Transverse colon (tissue), 4 donors: Measurements from ENCODE around the gene SPRR5.

Source experiments
- CTCF ChIP-seq, 5 experiments: fragments of 200-600 bp in 3 of 5; fragments of 450-650 bp in 2 of 5; sonication (generic) in 3 of 5; IDR thresholded peaks; 1 replicate in 2 of 5; 2 replicates in 3 of 5; pipeline ENCODE4 v1.5.1; 2016 to 2017; ENCODE audit warnings: antibody characterized with exemption in 5 of 5, inconsistent platforms in 3 of 5, mild to moderate bottlenecking in 2 of 5, moderate library complexity in 1 of 5
- EP300 ChIP-seq: sonication (generic); formaldehyde crosslinking; IDR thresholded peaks from one replicate; pipeline ENCODE4 v1.6.1; 2017; ENCODE audit warnings: antibody characterized with exemption, low read depth
- POLR2A ChIP-seq: fragments of 450-650 bp; IDR thresholded peaks from one replicate; pipeline ENCODE4 v1.6.1; 2016; ENCODE audit warnings: antibody characterized with exemption, mild to moderate bottlenecking, moderate library complexity
- POLR2AphosphoS5 ChIP-seq, 3 donors: sonication (generic); formaldehyde crosslinking; IDR thresholded peaks; one replicate each; pipeline ENCODE4 v1.6.1; 2016; ENCODE audit warnings: antibody characterized with exemption in 3 of 3

- TF ChIP-seq POLR2A: no peak
- no peak for TF ChIP-seq CTCF (IDR thresholded peaks at IDR 0.05)
- TF ChIP-seq POLR2AphosphoS5 (IDR thresholded peaks at IDR 0.05): no peak
- no peak for TF ChIP-seq EP300
Observed at GRCh38 chr1:152940614-152941013, 6.4 kb upstream of the SPRR5 start.
